Endodermal cell (in vitro differentiated cells): ENCODE data around the gene LRRC63. TPM values are rescaled to one million over a fixed set of nuclear protein-coding genes. Genes with fewer than 3 reads are reported as not detected.

Source experiments
- DNase-seq: peaks from one replicate; pipeline ENCODE4 v3.0.0-alpha.2; 2017
- H3K27ac ChIP-seq: 2 replicates; pipeline ENCODE4 v1.5.1; 2013; ENCODE audit warnings: mild to moderate bottlenecking, low read depth, low read length, moderate library complexity
- H3K27me3 ChIP-seq: 2 replicates; pipeline ENCODE4 v1.6.1; 2013; ENCODE audit warnings: mild to moderate bottlenecking, low read length, moderate library complexity; ENCODE audit not compliant: insufficient read depth, control insufficient read depth, poor library complexity, severe bottlenecking
- H3K36me3 ChIP-seq: 2 replicates; pipeline ENCODE4 v1.7.0; 2013; ENCODE audit warnings: mild to moderate bottlenecking, low read length, moderate library complexity; ENCODE audit not compliant: control insufficient read depth, insufficient read depth
- H3K4me1 ChIP-seq: one replicate; pipeline ENCODE4 v1.7.0; 2013; ENCODE audit warnings: low read length; ENCODE audit not compliant: control insufficient read depth, insufficient read depth
- H3K4me3 ChIP-seq: 2 replicates; pipeline ENCODE4 v1.5.1; 2013; ENCODE audit warnings: mild to moderate bottlenecking, low read length, moderate library complexity
- H3K9ac ChIP-seq: 2 replicates; pipeline ENCODE4 v1.6.1; 2013; ENCODE audit warnings: mild to moderate bottlenecking, low read length, moderate library complexity; ENCODE audit not compliant: poor library complexity, severe bottlenecking; ENCODE audit errors: extremely low read depth
- H3K9me3 ChIP-seq: 2 replicates; pipeline ENCODE4 v1.6.1; 2013; ENCODE audit warnings: mild to moderate bottlenecking, low read length, moderate library complexity; ENCODE audit not compliant: control insufficient read depth
- H3K27ac Mint-ChIP-seq: 2 replicates; pipeline ENCODE4 v1.8.0; 2020; ENCODE audit warnings: mixed read lengths
- H3K27me3 Mint-ChIP-seq: 2 replicates; pipeline ENCODE4 v1.8.0; 2021; ENCODE audit warnings: mild to moderate bottlenecking, mixed read lengths; ENCODE audit not compliant: insufficient read depth
- H3K36me3 Mint-ChIP-seq: 2 replicates; pipeline ENCODE4 v1.8.0; 2020; ENCODE audit warnings: low read depth, mixed read lengths
- H3K4me1 Mint-ChIP-seq: 2 replicates; pipeline ENCODE4 v1.8.0; 2020; ENCODE audit warnings: mixed read lengths
- H3K4me3 Mint-ChIP-seq: 2 replicates; pipeline ENCODE4 v1.8.0; 2020; ENCODE audit warnings: mild to moderate bottlenecking, moderate library complexity, mixed read lengths
- H3K9me3 Mint-ChIP-seq: 2 replicates; pipeline ENCODE4 v1.8.0; 2020; ENCODE audit warnings: mild to moderate bottlenecking, mixed read lengths
- WGBS, 2 experiments: methylation state at CpG; one replicate each; pipeline versions ENCODE4 v1.1.5 to v1.1.7; 2013; ENCODE audit warnings: missing lambda C conversion rate in 2 of 2, mixed read lengths in 1 of 2; ENCODE audit not compliant: insufficient coverage in 1 of 2, insufficient read length in 1 of 2; 5-methylcytosine and 5-hydroxymethylcytosine counted together
- total RNA-seq, 2 donors: library from RNA; stranded (reverse); fragmentation: NEBNext Ultra II Directional in 1 of 2; extraction: Animal tissue kit (Norgen Biotek cat#: 25700) in 1 of 2; gene quantifications; 2 replicates in 1 of 2; 3 replicates in 1 of 2; pipeline ENCODE4 v1.2.1, GENCODE V29; 2021
- TF ChIP-seq, protein P1 (sequence below): fragments of 200-600 bp; sonication (generic); conservative IDR thresholded peaks from 2 replicates; pipeline ENCODE4 v1.5.0; 2021; ENCODE audit warnings: antibody characterized with exemption, mild to moderate bottlenecking

The LRRC63 gene
- total RNA-seq, 2 donors from 2014 or later, result not detected

DNA sequence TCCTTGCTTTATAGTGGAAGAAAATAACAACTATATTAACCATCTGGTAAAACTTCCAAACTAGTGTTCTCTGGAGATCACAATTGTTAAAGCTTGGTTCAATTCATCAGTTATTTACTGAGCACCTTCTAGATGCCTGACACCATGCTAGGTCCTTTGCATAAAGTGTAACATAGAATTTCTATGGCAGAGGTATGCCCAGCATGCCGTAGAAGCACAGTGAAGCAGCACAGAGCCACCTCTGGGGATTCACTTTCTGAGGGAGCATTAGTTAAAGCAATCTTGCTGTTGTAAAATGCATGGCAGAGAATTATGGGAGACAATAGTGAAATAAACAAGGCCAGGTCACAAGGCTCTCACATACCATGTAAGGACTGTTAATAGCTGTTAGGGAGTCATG, 75.2 kb downstream of the LRRC63 start:
- no peaks in the 10 kb centered on the region for H3K36me3 Mint-ChIP-seq
- H3K9me3 Mint-ChIP-seq, result no peaks in the 10 kb centered on the region
- TF ChIP-seq, protein P1, sequence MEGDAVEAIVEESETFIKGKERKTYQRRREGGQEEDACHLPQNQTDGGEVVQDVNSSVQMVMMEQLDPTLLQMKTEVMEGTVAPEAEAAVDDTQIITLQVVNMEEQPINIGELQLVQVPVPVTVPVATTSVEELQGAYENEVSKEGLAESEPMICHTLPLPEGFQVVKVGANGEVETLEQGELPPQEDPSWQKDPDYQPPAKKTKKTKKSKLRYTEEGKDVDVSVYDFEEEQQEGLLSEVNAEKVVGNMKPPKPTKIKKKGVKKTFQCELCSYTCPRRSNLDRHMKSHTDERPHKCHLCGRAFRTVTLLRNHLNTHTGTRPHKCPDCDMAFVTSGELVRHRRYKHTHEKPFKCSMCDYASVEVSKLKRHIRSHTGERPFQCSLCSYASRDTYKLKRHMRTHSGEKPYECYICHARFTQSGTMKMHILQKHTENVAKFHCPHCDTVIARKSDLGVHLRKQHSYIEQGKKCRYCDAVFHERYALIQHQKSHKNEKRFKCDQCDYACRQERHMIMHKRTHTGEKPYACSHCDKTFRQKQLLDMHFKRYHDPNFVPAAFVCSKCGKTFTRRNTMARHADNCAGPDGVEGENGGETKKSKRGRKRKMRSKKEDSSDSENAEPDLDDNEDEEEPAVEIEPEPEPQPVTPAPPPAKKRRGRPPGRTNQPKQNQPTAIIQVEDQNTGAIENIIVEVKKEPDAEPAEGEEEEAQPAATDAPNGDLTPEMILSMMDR, result no peak
- Histone ChIP-seq H3K36me3 (no peaks in the 10 kb centered on the region), H3K27ac (no peak overlapping the region), H3K4me1 (no peaks in the 10 kb centered on the region), H3K27me3 (no peaks in the 10 kb centered on the region), H3K9me3 (no peaks in the 10 kb centered on the region), H3K4me3 (no peak overlapping the region), H3K9ac (no peak overlapping the region)
- no peak overlapping the region for H3K4me3 Mint-ChIP-seq
- no peak for DNase-seq
- H3K27me3 Mint-ChIP-seq, result no peaks in the 10 kb centered on the region
- 77 to 87% methylated on average over 1 of the region's 1 CpG for WGBS, 2 experiments
- peaks cover 11% of the 10 kb centered on the region for H3K4me1 Mint-ChIP-seq
- no peak overlapping the region for H3K27ac Mint-ChIP-seq

DNA sequence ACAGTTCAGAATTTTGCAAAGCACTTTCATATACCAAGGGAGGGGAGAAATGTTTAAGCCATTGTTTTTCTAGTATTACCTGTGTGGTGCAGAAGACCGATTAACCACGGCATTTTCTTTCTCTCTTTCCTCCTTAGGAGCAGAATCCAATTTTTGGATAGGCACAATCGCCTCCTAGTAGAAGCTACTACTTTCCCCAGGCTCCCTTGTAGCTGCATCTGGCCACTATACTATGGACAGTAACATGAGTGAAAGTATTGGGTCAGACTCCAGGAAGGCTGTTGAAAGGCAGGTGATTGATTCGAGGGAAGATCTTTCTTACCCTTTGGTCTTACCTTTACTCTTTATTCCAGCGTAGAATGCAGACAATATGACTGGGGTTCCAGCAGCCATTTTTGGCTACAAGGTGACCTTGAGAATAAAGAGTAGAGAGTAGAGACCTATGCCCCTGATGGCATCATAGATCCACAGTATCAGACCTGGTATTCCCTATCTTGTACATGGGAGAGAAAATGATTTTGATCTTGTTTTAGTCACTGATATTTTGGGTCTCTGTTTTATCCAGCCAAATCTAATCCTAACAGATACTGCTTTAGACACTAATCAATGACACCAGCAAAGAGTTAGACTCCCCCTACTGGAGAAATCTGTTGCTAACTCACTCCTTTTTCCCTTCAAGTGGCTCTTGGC, 77.0 kb downstream of the LRRC63 start:
- no peak overlapping the region for H3K27ac Mint-ChIP-seq
- H3K4me3 Mint-ChIP-seq, result no peak overlapping the region
- no peaks in the 10 kb centered on the region for H3K27me3 ChIP-seq
- H3K9me3 Mint-ChIP-seq, result no peaks in the 10 kb centered on the region
- H3K27ac ChIP-seq, result no peak overlapping the region
- H3K9ac ChIP-seq, result no peak overlapping the region
- 88 to 100% methylated on average over 3 to 5 of the region's 5 CpGs for WGBS, 2 experiments
- H3K4me1 ChIP-seq, result no peaks in the 10 kb centered on the region
- DNase-seq, result no peak
- H3K36me3 Mint-ChIP-seq, result no peaks in the 10 kb centered on the region
- peaks cover 14% of the 10 kb centered on the region for H3K4me1 Mint-ChIP-seq
- H3K4me3 ChIP-seq, result no peak overlapping the region
- no peaks in the 10 kb centered on the region for H3K36me3 ChIP-seq
- no peaks in the 10 kb centered on the region for H3K9me3 ChIP-seq
- TF ChIP-seq, protein P1, result peak; percentile 93
- H3K27me3 Mint-ChIP-seq, result no peaks in the 10 kb centered on the region

DNA sequence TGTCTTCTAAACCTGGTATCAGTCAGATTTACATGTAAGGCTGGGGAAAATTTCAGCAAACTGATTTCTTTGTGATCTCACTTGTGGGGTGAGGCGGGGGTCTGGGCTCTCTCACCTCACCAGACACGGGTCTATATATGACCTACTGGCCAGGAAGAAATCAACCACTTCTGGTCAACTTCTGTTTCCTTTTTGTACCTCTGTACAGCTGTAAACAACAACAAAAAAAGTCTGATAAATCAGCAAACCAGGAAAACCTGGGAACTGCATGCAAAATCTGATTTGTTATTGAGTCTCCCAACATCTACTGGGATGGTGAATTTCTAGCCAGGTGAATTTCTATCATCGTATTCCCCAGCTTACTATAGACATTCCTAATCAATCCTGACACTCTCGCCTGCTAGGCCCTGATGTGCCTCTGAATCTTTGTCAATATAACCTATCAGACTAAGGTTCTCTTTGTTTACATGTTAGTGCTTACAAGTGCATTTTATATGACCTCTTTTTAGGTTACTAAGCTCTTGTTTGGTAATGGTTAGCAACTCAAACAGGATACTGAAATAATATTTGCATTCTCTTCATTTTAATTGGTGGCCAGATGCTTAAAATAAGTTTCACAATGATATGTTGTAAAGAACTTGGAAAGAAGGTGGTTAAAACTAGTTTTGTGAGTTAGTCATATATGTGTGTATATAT, 77.7 kb downstream of the LRRC63 start:
- TF ChIP-seq, protein P1, result no peak
- WGBS, 2 experiments, result 73 to 100% methylated on average over 1 to 4 of the region's 4 CpGs
- H3K4me1 ChIP-seq, result no peaks in the 10 kb centered on the region
- Mint-ChIP-seq H3K27ac (peak overlapping the region; percentile 44), H3K9me3 (no peaks in the 10 kb centered on the region), H3K4me3 (no peak overlapping the region), H3K4me1 (peaks cover 11% of the 10 kb centered on the region), H3K27me3 (no peaks in the 10 kb centered on the region), H3K36me3 (no peaks in the 10 kb centered on the region)
- H3K9me3 ChIP-seq, result no peaks in the 10 kb centered on the region
- no peak overlapping the region for H3K27ac ChIP-seq
- DNase-seq, result no peak
- H3K36me3 ChIP-seq, result no peaks in the 10 kb centered on the region
- no peaks in the 10 kb centered on the region for H3K27me3 ChIP-seq
- H3K4me3 ChIP-seq, result no peak overlapping the region
- no peak overlapping the region for H3K9ac ChIP-seq
